ENCODE results near the gene COX6A1.
"Not testable (repeated sequence)": the region's sequence is repeated elsewhere in the genome, so short reads cannot be mapped to it uniquely, and the experiment has no call there.

Gene COX6A1

GRCh38 chr12:120432772-120433525 is 5.0 kb upstream of the COX6A1 start:
- Histone ChIP-seq H3K36me3 (ENCODE audit: control insufficient read depth, insufficient read depth, low read length) (no peaks in the 10 kb centered on the region), H3K4me1 (ENCODE audit: control insufficient read depth, insufficient read depth, low read length) (no peaks in the 10 kb centered on the region), H3K27me3 (ENCODE audit: control insufficient read depth, insufficient read depth, low read length) (no peaks in the 10 kb centered on the region), H3K9ac (ENCODE audit: low read depth, low read length) (no peak overlapping the region), H3K9me3 (ENCODE audit: control insufficient read depth, insufficient read depth, low read length) (no peaks in the 10 kb centered on the region), H3K4me3 (ENCODE audit: low read depth, low read length) (no peak overlapping the region)

- Histone ChIP-seq H3K9ac (ENCODE audit: low read depth, low read length) (peak overlapping the region; percentile 85), H3K9me3 (ENCODE audit: control insufficient read depth, insufficient read depth, low read length) (no peaks in the 10 kb centered on the region), H3K4me3 (ENCODE audit: low read depth, low read length) (peak overlapping the region; percentile 92), H3K36me3 (ENCODE audit: control insufficient read depth, insufficient read depth, low read length) (peaks cover 8% of the 10 kb centered on the region), H3K27me3 (ENCODE audit: control insufficient read depth, insufficient read depth, low read length) (no peaks in the 10 kb centered on the region), H3K4me1 (ENCODE audit: control insufficient read depth, insufficient read depth, low read length) (no peaks in the 10 kb centered on the region)
Observed at GRCh38 chr12:120438495-120439198, 734 bp downstream of the COX6A1 start.

- Histone ChIP-seq H3K9ac (ENCODE audit: low read depth, low read length) (no peak overlapping the region), H3K9me3 (ENCODE audit: control insufficient read depth, insufficient read depth, low read length) (no peaks in the 10 kb centered on the region), H3K4me3 (ENCODE audit: low read depth, low read length) (peak overlapping the region; percentile 42), H3K27me3 (ENCODE audit: control insufficient read depth, insufficient read depth, low read length) (no peaks in the 10 kb centered on the region), H3K36me3 (ENCODE audit: control insufficient read depth, insufficient read depth, low read length) (peaks cover 14% of the 10 kb centered on the region), H3K4me1 (ENCODE audit: control insufficient read depth, insufficient read depth, low read length) (no peaks in the 10 kb centered on the region)
Observed at GRCh38 chr12:120439646-120440247, 1.8 kb downstream of the COX6A1 start.

GRCh38 chr12:120444676-120445075 is 6.8 kb downstream of the COX6A1 start:
- Histone ChIP-seq H3K9ac (ENCODE audit: low read depth, low read length) (no peak overlapping the region), H3K4me3 (ENCODE audit: low read depth, low read length) (no peak overlapping the region), H3K36me3 (ENCODE audit: control insufficient read depth, insufficient read depth, low read length) (peaks cover 16% of the 10 kb centered on the region)

GRCh38 chr12:120445911-120446843 is 8.3 kb downstream of the COX6A1 start, which contains the start of the genes GATC and TRIAP1:
GATC (plus strand) TSS chr12:120446444; CDS start chr12:120446481, 37 bp downstream.
TRIAP1 (minus strand) TSS chr12:120446384; CDS start chr12:120446372, 12 bp downstream.
- H3K27me3 ChIP-seq (ENCODE audit: control insufficient read depth, insufficient read depth, low read length) = no peaks in the 10 kb centered on the region
- no peaks in the 10 kb centered on the region for H3K4me1 ChIP-seq (ENCODE audit: control insufficient read depth, insufficient read depth, low read length)
- H3K9me3 ChIP-seq (ENCODE audit: control insufficient read depth, insufficient read depth, low read length) = no peaks in the 10 kb centered on the region
- peaks cover 17% of the 10 kb centered on the region for H3K36me3 ChIP-seq (ENCODE audit: control insufficient read depth, insufficient read depth, low read length)
- peak within 1 kb of the TSS; percentile 100 for H3K4me3 ChIP-seq (ENCODE audit: low read depth, low read length)
- H3K9ac ChIP-seq (ENCODE audit: low read depth, low read length) = peak within 1 kb of the TSS; percentile 98

More at GRCh38 chr12:120444676-120445075, 6.8 kb downstream of the COX6A1 start:
- Histone ChIP-seq H3K27me3 (ENCODE audit: control insufficient read depth, insufficient read depth, low read length) (no peaks in the 10 kb centered on the region), H3K9me3 (ENCODE audit: control insufficient read depth, insufficient read depth, low read length) (no peaks in the 10 kb centered on the region), H3K4me1 (ENCODE audit: control insufficient read depth, insufficient read depth, low read length) (no peaks in the 10 kb centered on the region)

- peak overlapping the region; percentile 100 for H3K4me3 ChIP-seq (ENCODE audit: low read depth, low read length)
- not testable (repeated sequence) for H3K4me1 ChIP-seq (ENCODE audit: control insufficient read depth, insufficient read depth, low read length); H3K27me3 ChIP-seq (ENCODE audit: control insufficient read depth, insufficient read depth, low read length); H3K9me3 ChIP-seq (ENCODE audit: control insufficient read depth, insufficient read depth, low read length)
- H3K36me3 ChIP-seq (ENCODE audit: control insufficient read depth, insufficient read depth, low read length) = peaks cover 17% of the 10 kb centered on the region
- peak overlapping the region; percentile 98 for H3K9ac ChIP-seq (ENCODE audit: low read depth, low read length)
Observed at GRCh38 chr12:120446844-120447178, 8.9 kb downstream of the COX6A1 start.

- H3K9me3 ChIP-seq (ENCODE audit: control insufficient read depth, insufficient read depth, low read length) = no peaks in the 10 kb centered on the region
- no peaks in the 10 kb centered on the region for H3K27me3 ChIP-seq (ENCODE audit: control insufficient read depth, insufficient read depth, low read length)
- H3K9ac ChIP-seq (ENCODE audit: low read depth, low read length) = no peak overlapping the region
- H3K4me1 ChIP-seq (ENCODE audit: control insufficient read depth, insufficient read depth, low read length) = no peaks in the 10 kb centered on the region
- H3K36me3 ChIP-seq (ENCODE audit: control insufficient read depth, insufficient read depth, low read length) = peaks cover 20% of the 10 kb centered on the region
- no peak overlapping the region for H3K4me3 ChIP-seq (ENCODE audit: low read depth, low read length)
Observed at GRCh38 chr12:120447992-120448391, 10.1 kb downstream of the COX6A1 start.

GRCh38 chr12:120452524-120452923 is 14.6 kb downstream of the COX6A1 start:
- not testable (repeated sequence) for H3K4me3 ChIP-seq (ENCODE audit: low read depth, low read length); H3K9ac ChIP-seq (ENCODE audit: low read depth, low read length); H3K27me3 ChIP-seq (ENCODE audit: control insufficient read depth, insufficient read depth, low read length); H3K9me3 ChIP-seq (ENCODE audit: control insufficient read depth, insufficient read depth, low read length); H3K4me1 ChIP-seq (ENCODE audit: control insufficient read depth, insufficient read depth, low read length)
- H3K36me3 ChIP-seq (ENCODE audit: control insufficient read depth, insufficient read depth, low read length) = peaks cover 13% of the 10 kb centered on the region

- Histone ChIP-seq H3K36me3 (ENCODE audit: control insufficient read depth, insufficient read depth, low read length) (peaks cover 13% of the 10 kb centered on the region), H3K9me3 (ENCODE audit: control insufficient read depth, insufficient read depth, low read length) (no peaks in the 10 kb centered on the region), H3K9ac (ENCODE audit: low read depth, low read length) (no peak overlapping the region), H3K4me1 (ENCODE audit: control insufficient read depth, insufficient read depth, low read length) (no peaks in the 10 kb centered on the region), H3K27me3 (ENCODE audit: control insufficient read depth, insufficient read depth, low read length) (no peaks in the 10 kb centered on the region), H3K4me3 (ENCODE audit: low read depth, low read length) (no peak overlapping the region)
Observed at GRCh38 chr12:120453060-120453750, 15.3 kb downstream of the COX6A1 start.

- Histone ChIP-seq H3K9me3 (ENCODE audit: control insufficient read depth, insufficient read depth, low read length) (no peaks in the 10 kb centered on the region), H3K36me3 (ENCODE audit: control insufficient read depth, insufficient read depth, low read length) (peaks cover 19% of the 10 kb centered on the region), H3K4me3 (ENCODE audit: low read depth, low read length) (no peak overlapping the region), H3K9ac (ENCODE audit: low read depth, low read length) (no peak overlapping the region), H3K4me1 (ENCODE audit: control insufficient read depth, insufficient read depth, low read length) (no peaks in the 10 kb centered on the region), H3K27me3 (ENCODE audit: control insufficient read depth, insufficient read depth, low read length) (no peaks in the 10 kb centered on the region)
Observed at GRCh38 chr12:120453977-120454376, 16.1 kb downstream of the COX6A1 start.

GRCh38 chr12:120455302-120455701 is 17.4 kb downstream of the COX6A1 start:
- Histone ChIP-seq H3K9me3 (ENCODE audit: control insufficient read depth, insufficient read depth, low read length) (no peaks in the 10 kb centered on the region), H3K4me3 (ENCODE audit: low read depth, low read length) (no peak overlapping the region), H3K27me3 (ENCODE audit: control insufficient read depth, insufficient read depth, low read length) (no peaks in the 10 kb centered on the region), H3K9ac (ENCODE audit: low read depth, low read length) (no peak overlapping the region), H3K36me3 (ENCODE audit: control insufficient read depth, insufficient read depth, low read length) (peaks cover 27% of the 10 kb centered on the region), H3K4me1 (ENCODE audit: control insufficient read depth, insufficient read depth, low read length) (no peaks in the 10 kb centered on the region)

Measured in iPS-15b (cell line).